Measurements from ENCODE around the gene KAZN. TPM values are rescaled to one million over a fixed set of nuclear protein-coding genes. Genes with fewer than 3 reads are reported as not detected.

Gene KAZN
- total RNA-seq, 1 donor, result 3.9 TPM

GRCh38 chr1:14748151-14748550 is 149.7 kb downstream of the KAZN start:
- H3K4me3 ChIP-seq (ENCODE audit: low read depth, low read length), result no peak overlapping the region
- TF ChIP-seq CTCF (IDR thresholded peaks at IDR 0.05; ENCODE audit: insufficient read depth, low read length), result no peak
- DNase-seq (ENCODE audit: low read depth), result no peak

- TF ChIP-seq CTCF (IDR thresholded peaks at IDR 0.05; ENCODE audit: insufficient read depth, low read length), result no peak
- no peak for DNase-seq (ENCODE audit: low read depth)
- H3K4me3 ChIP-seq (ENCODE audit: low read depth, low read length), result no peak overlapping the region
Measured at GRCh38 chr1:14748977-14749376, 150.5 kb downstream of the KAZN start.

GRCh38 chr1:14750490-14750889 is 152.0 kb downstream of the KAZN start:
- H3K4me3 ChIP-seq (ENCODE audit: low read depth, low read length), result no peak overlapping the region
- no peak for TF ChIP-seq CTCF (IDR thresholded peaks at IDR 0.05; ENCODE audit: insufficient read depth, low read length)
- no peak for DNase-seq (ENCODE audit: low read depth)

- no peak for DNase-seq (ENCODE audit: low read depth)
- TF ChIP-seq CTCF (IDR thresholded peaks at IDR 0.05; ENCODE audit: insufficient read depth, low read length), result no peak
- no peak overlapping the region for H3K4me3 ChIP-seq (ENCODE audit: low read depth, low read length)
Measured at GRCh38 chr1:14755518-14756252, 157.2 kb downstream of the KAZN start.

GRCh38 chr1:14756589-14757285 is 158.3 kb downstream of the KAZN start:
- H3K4me3 ChIP-seq (ENCODE audit: low read depth, low read length), result no peak overlapping the region
- TF ChIP-seq CTCF (IDR thresholded peaks at IDR 0.05; ENCODE audit: insufficient read depth, low read length), result no peak
- no peak for DNase-seq (ENCODE audit: low read depth)

- no peak for DNase-seq (ENCODE audit: low read depth)
- H3K4me3 ChIP-seq (ENCODE audit: low read depth, low read length), result no peak overlapping the region
- no peak for TF ChIP-seq CTCF (IDR thresholded peaks at IDR 0.05; ENCODE audit: insufficient read depth, low read length)
Measured at GRCh38 chr1:14757286-14757625, 158.8 kb downstream of the KAZN start.

All from fibroblast of the aortic adventitia (primary cell).